KMS-11 (cell line): ENCODE measurements around the gene AMFR.

Source experiments
- H2AFZ ChIP-seq: fragments of 200-600 bp; sonication (generic); 2 replicates; pipeline ENCODE4 v1.6.1; 2016; ENCODE audit warnings: antibody characterized with exemption, mixed run types, low read depth
- H3K27ac ChIP-seq: fragments of 200-600 bp; sonication (generic); 2 replicates; pipeline ENCODE4 v1.6.1; 2016; ENCODE audit warnings: mild to moderate bottlenecking, mixed run types
- H3K27me3 ChIP-seq: fragments of 200-600 bp; sonication (generic); 2 replicates; pipeline ENCODE4 v1.6.1; 2017; ENCODE audit warnings: mild to moderate bottlenecking, low read depth, mixed run types, moderate library complexity; ENCODE audit not compliant: insufficient read depth
- H3K36me3 ChIP-seq: fragments of 200-600 bp; sonication (generic); 2 replicates; pipeline ENCODE4 v1.6.1; 2017; ENCODE audit warnings: mild to moderate bottlenecking, mixed run types; ENCODE audit not compliant: insufficient read depth
- H3K4me1 ChIP-seq: fragments of 200-600 bp; sonication (generic); 2 replicates; pipeline ENCODE4 v1.6.1; 2016; ENCODE audit warnings: mild to moderate bottlenecking, low read depth, mixed run types; ENCODE audit not compliant: poor library complexity, severe bottlenecking
- H3K4me2 ChIP-seq: fragments of 200-600 bp; sonication (generic); 2 replicates; pipeline ENCODE4 v1.7.0; 2016; ENCODE audit warnings: mild to moderate bottlenecking, mixed run types
- H3K4me3 ChIP-seq: fragments of 200-600 bp; sonication (generic); IDR thresholded peaks from 2 replicates; pipeline ENCODE4 v1.6.1; 2017; ENCODE audit warnings: low read depth, low read length, mixed read lengths; ENCODE audit not compliant: insufficient read depth
- H3K79me2 ChIP-seq: fragments of 200-600 bp; sonication (generic); 2 replicates; pipeline ENCODE4 v1.6.1; 2016; ENCODE audit warnings: low read depth, mixed run types; ENCODE audit not compliant: insufficient read depth
- H3K9ac ChIP-seq: fragments of 200-600 bp; sonication (generic); 2 replicates; pipeline ENCODE4 v1.6.1; 2016; ENCODE audit warnings: mild to moderate bottlenecking, mixed run types
- H4K20me1 ChIP-seq: fragments of 200-600 bp; sonication (generic); 2 replicates; pipeline ENCODE4 v1.6.1; 2016; ENCODE audit warnings: mild to moderate bottlenecking, mixed run types; ENCODE audit not compliant: insufficient read depth
- TF ChIP-seq, protein P1 (sequence below): fragments of 200-600 bp; sonication (generic); conservative IDR thresholded peaks from 2 replicates; pipeline ENCODE4 v1.6.1; 2017; ENCODE audit warnings: low read depth, mild to moderate bottlenecking, antibody characterized with exemption, low read length, moderate library complexity, mixed read lengths

AMFR gene

DNA sequence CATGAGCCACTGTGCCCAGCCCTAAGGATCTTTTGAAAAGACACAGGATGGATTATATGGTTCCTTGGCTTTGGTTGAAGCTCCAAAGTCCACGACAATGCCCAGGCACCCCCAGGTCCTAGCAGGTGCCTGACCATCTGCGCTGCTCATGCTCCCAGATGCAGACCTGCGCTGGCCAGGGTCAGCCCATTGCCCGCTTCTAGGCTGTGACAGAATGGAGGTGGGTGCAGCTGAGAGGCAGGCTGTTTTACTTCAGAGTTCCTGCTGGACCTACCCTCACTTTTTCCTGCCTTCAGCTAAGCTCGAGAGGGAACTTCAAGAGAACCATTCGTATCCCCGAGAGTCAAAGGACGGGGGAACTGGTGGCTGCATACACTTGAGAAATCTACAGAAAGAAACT, 60.5 kb downstream of the AMFR start:
- Histone ChIP-seq H3K27me3 (no peaks in the 10 kb centered on the region), H3K4me3 (no peak overlapping the region), H3K36me3 (no peaks in the 10 kb centered on the region), H2AFZ (no peak overlapping the region), H3K9ac (no peak overlapping the region), H3K4me1 (no peaks in the 10 kb centered on the region), H4K20me1 (no peaks in the 10 kb centered on the region), H3K79me2 (no peaks in the 10 kb centered on the region), H3K4me2 (no peak overlapping the region), H3K27ac (no peak overlapping the region)
- TF ChIP-seq, protein P1, sequence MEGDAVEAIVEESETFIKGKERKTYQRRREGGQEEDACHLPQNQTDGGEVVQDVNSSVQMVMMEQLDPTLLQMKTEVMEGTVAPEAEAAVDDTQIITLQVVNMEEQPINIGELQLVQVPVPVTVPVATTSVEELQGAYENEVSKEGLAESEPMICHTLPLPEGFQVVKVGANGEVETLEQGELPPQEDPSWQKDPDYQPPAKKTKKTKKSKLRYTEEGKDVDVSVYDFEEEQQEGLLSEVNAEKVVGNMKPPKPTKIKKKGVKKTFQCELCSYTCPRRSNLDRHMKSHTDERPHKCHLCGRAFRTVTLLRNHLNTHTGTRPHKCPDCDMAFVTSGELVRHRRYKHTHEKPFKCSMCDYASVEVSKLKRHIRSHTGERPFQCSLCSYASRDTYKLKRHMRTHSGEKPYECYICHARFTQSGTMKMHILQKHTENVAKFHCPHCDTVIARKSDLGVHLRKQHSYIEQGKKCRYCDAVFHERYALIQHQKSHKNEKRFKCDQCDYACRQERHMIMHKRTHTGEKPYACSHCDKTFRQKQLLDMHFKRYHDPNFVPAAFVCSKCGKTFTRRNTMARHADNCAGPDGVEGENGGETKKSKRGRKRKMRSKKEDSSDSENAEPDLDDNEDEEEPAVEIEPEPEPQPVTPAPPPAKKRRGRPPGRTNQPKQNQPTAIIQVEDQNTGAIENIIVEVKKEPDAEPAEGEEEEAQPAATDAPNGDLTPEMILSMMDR = no peak

DNA sequence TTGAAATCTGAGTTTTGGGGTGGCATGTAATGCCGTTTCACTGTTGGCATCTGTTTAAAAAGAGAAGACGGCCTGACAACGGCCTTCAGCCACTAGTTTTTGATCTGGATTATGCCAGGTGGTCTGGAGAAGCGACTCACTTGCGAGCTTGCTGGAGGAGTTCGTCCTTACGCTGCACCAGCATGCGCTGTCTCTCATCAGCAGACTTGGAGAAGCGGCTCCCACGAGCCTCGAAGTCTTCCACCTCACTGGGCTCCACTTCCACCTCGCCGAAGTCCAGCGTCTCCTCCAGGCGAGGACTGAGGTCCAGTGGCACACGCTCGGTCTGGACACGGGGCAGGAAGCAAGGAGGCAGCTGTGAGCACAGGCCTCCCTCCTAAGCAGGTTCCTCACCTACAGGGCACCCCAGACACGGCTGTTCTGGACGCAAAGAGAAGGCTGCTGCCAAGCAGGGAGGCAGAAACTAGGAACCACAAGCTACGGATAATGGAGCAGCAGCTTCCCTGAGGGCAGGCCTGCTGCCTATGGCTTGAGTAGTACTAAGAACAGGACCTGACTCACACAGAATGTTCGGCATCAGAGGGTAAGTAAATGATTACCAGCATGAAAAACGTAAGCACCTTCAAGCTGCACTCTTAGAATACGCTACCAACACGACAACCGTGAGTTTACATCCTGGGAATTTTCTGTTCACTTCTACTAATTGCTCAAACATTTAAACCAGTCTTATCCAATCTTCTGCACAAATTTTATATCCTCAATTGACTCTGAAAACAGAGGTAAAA, 61.4 kb downstream of the AMFR start:
- H3K27me3 ChIP-seq = no peaks in the 10 kb centered on the region
- no peaks in the 10 kb centered on the region for H3K4me1 ChIP-seq
- H3K9ac ChIP-seq = no peak overlapping the region
- TF ChIP-seq, protein P1 = no peak
- H3K27ac ChIP-seq = no peak overlapping the region
- H4K20me1 ChIP-seq = no peaks in the 10 kb centered on the region
- H3K36me3 ChIP-seq = no peaks in the 10 kb centered on the region
- no peak overlapping the region for H3K4me2 ChIP-seq
- no peak overlapping the region for H2AFZ ChIP-seq
- H3K4me3 ChIP-seq = no peak overlapping the region
- no peaks in the 10 kb centered on the region for H3K79me2 ChIP-seq

- H4K20me1 ChIP-seq = no peaks in the 10 kb centered on the region
- H3K4me3 ChIP-seq = no peak overlapping the region
- no peak overlapping the region for H3K4me2 ChIP-seq
- no peak overlapping the region for H3K9ac ChIP-seq
- no peak overlapping the region for H2AFZ ChIP-seq
- no peak overlapping the region for H3K27ac ChIP-seq
- TF ChIP-seq, protein P1 = no peak
- H3K79me2 ChIP-seq = no peaks in the 10 kb centered on the region
- H3K36me3 ChIP-seq = no peaks in the 10 kb centered on the region
- no peaks in the 10 kb centered on the region for H3K27me3 ChIP-seq
- H3K4me1 ChIP-seq = no peaks in the 10 kb centered on the region
Measured at GRCh38 chr16:56363181-56363716, 62.1 kb downstream of the AMFR start.

DNA sequence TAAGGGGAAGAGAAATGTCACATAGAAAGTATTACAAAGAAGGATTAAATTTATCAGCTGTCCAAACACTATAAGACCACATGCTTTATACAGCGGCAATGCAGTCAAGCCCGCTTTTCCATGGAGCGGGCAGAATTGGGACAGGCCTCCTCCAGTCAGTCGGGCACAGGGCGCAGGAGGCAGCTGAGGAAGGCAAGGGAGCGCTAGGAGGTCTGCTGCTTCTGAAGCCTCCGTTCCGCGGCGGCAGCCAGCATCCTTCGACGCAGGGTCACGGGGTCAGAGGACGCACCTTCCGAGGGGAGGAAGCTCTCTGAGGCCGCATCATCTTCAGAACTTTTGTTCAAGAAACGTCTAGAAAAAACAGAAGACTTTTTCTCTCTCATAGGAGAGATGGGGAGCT, 62.6 kb downstream of the AMFR start:
- TF ChIP-seq, protein P1 = no peak
- H4K20me1 ChIP-seq = no peaks in the 10 kb centered on the region
- no peaks in the 10 kb centered on the region for H3K79me2 ChIP-seq
- no peak overlapping the region for H2AFZ ChIP-seq
- no peak overlapping the region for H3K4me3 ChIP-seq
- H3K4me2 ChIP-seq = no peak overlapping the region
- H3K36me3 ChIP-seq = no peaks in the 10 kb centered on the region
- H3K4me1 ChIP-seq = no peaks in the 10 kb centered on the region
- no peak overlapping the region for H3K9ac ChIP-seq
- no peak overlapping the region for H3K27ac ChIP-seq
- no peaks in the 10 kb centered on the region for H3K27me3 ChIP-seq
